22Rv1 (cell line): Measurements from ENCODE around the gene PPM1B.

ENCODE experiments used
- CTCF ChIP-seq: fragments of 450-650 bp; IDR thresholded peaks from 2 replicates; pipeline ENCODE4 v1.5.1; 2017; ENCODE audit warnings: mild to moderate bottlenecking
- ZFX ChIP-seq: fragments of 450-650 bp; IDR thresholded peaks from 2 replicates; pipeline ENCODE4 v1.6.1; 2017; ENCODE audit warnings: antibody characterized with exemption, borderline replicate concordance

- TF ChIP-seq CTCF (no peak), ZFX (no peak)
Measured at GRCh38 chr2:44166096-44166495, 2.6 kb upstream of the PPM1B start.
